ENCODE results near the gene CHD9NB. TPM values are rescaled to one million over a fixed set of nuclear protein-coding genes. Genes with fewer than 3 reads are reported as not detected.
"Not testable (repeated sequence)": the region's sequence is repeated elsewhere in the genome, so short reads cannot be mapped to it uniquely, and the experiment has no call there.

Gene CHD9NB
- total RNA-seq, 2 experiments from 2014 or later, result 0.28 to 0.33 TPM

- no peaks in the 10 kb centered on the region for H3K9me3 Mint-ChIP-seq
- peak overlapping the region; percentile 36 for H3K27ac Mint-ChIP-seq
- H3K27me3 Mint-ChIP-seq, result no peaks in the 10 kb centered on the region
- ChIA-PET CTCF (no interaction called here), POLR2A (no interaction called here)
- H3K4me3 Mint-ChIP-seq, result peak overlapping the region; percentile 37
- peaks cover 2% of the 10 kb centered on the region for H3K36me3 Mint-ChIP-seq (ENCODE audit: low read depth)
- DNase-seq, result peak; percentile 18
- H3K4me1 Mint-ChIP-seq, result peaks cover 56% of the 10 kb centered on the region
Measured at GRCh38 chr16:53061701-53062159, 9.0 kb upstream of the CHD9NB start.

DNA sequence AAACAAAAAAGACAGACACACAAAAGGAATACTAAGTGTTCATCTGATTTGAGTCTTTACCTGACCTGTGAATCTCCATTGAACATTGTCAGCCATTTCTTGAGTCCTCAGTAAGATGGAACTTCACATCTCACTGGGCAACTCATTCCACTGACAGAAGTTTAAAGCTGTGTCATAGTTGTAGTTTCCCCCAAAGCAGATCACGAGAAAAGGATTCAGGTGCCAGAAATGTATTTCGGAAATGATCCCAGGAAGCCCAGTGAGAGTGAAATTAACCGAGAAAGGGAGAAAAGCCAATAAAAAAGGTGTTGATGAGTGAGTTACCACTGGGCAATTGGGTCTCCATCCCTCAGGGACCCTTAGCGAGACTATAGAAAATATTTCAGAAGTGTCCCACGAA lies 8.6 kb upstream of the CHD9NB start:
- DNase-seq, result no peak
- Mint-ChIP-seq H3K4me1 (peaks cover 58% of the 10 kb centered on the region), H3K9me3 (no peaks in the 10 kb centered on the region), H3K27me3 (no peaks in the 10 kb centered on the region), H3K36me3 (ENCODE audit: low read depth) (peaks cover 2% of the 10 kb centered on the region), H3K27ac (peak overlapping the region; percentile 36), H3K4me3 (no peak overlapping the region)
- POLR2A ChIA-PET, result no interaction called here
- CTCF ChIA-PET, result interaction anchor here (0.6 kb wide), 1 partner anchor 35 kb away, joined by 3 read pairs; no protein-coding TSS in a partner anchor

GRCh38 chr16:53059672-53060071 lies 7.0 kb upstream of the CHD9NB start:
- H3K36me3 Mint-ChIP-seq (ENCODE audit: low read depth), result peaks cover 2% of the 10 kb centered on the region
- peaks cover 52% of the 10 kb centered on the region for H3K4me1 Mint-ChIP-seq
- no peaks in the 10 kb centered on the region for H3K9me3 Mint-ChIP-seq
- POLR2A ChIA-PET, result no interaction called here
- no peaks in the 10 kb centered on the region for H3K27me3 Mint-ChIP-seq
- CTCF ChIA-PET, result interaction anchor here (1.3 to 7.6 kb wide), 2 partner anchors 10 to 100 kb away, joined by 3 to 67 read pairs; no protein-coding TSS in a partner anchor
- H3K4me3 Mint-ChIP-seq, result no peak overlapping the region
- H3K27ac Mint-ChIP-seq, result no peak overlapping the region
- no peak for DNase-seq

- Mint-ChIP-seq H3K4me3 (no peak overlapping the region), H3K36me3 (ENCODE audit: low read depth) (peaks cover 2% of the 10 kb centered on the region), H3K4me1 (peaks cover 52% of the 10 kb centered on the region), H3K27ac (no peak overlapping the region), H3K9me3 (no peaks in the 10 kb centered on the region), H3K27me3 (no peaks in the 10 kb centered on the region)
- ChIA-PET CTCF (interaction anchor here (1.3 to 7.6 kb wide), 3 partner anchors 11 to 148 kb away, joined by 3 to 67 read pairs (median 3); no protein-coding TSS in a partner anchor), POLR2A (no interaction called here)
- no peak for DNase-seq
Measured at GRCh38 chr16:53058882-53059281, 6.2 kb upstream of the CHD9NB start.

DNA sequence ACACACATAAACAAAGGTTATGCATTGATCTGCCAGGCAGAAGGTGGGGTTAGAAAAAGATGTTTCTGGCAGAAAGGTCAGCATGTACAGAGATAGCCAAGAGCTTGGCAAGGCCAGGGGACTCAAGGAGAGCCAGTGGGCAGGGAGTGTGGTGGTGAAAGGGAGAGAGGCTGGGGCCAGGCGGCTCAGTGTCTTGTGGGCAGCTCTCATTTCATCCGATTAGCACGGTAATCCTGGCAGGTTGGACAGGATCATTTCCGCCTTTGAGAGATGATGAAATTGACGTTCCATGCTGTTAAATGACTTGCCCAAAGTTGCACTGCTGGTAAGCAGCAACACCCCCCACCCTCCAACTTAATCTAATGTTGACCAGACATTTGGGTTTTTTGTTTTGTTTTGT lies 5.7 kb upstream of the CHD9NB start:
- H3K4me3 Mint-ChIP-seq, result no peak overlapping the region
- POLR2A ChIA-PET, result no interaction called here
- H3K27me3 Mint-ChIP-seq, result no peaks in the 10 kb centered on the region
- CTCF ChIA-PET, result interaction anchor here (0.9 to 7.6 kb wide), 3 partner anchors 71 to 149 kb away, joined by 3 to 67 read pairs (median 3); no protein-coding TSS in a partner anchor
- no peak overlapping the region for H3K27ac Mint-ChIP-seq
- peaks cover 55% of the 10 kb centered on the region for H3K4me1 Mint-ChIP-seq
- H3K9me3 Mint-ChIP-seq, result no peaks in the 10 kb centered on the region
- no peak for DNase-seq
- peaks cover 2% of the 10 kb centered on the region for H3K36me3 Mint-ChIP-seq (ENCODE audit: low read depth)

- H3K36me3 Mint-ChIP-seq (ENCODE audit: low read depth), result peaks cover 2% of the 10 kb centered on the region
- H3K27me3 Mint-ChIP-seq, result no peaks in the 10 kb centered on the region
- H3K4me1 Mint-ChIP-seq, result peaks cover 61% of the 10 kb centered on the region
- H3K4me3 Mint-ChIP-seq, result no peak overlapping the region
- ChIA-PET CTCF (interaction anchor here (0.9 to 7.6 kb wide), 3 partner anchors 72 to 149 kb away, joined by 3 to 67 read pairs (median 3); no protein-coding TSS in a partner anchor), POLR2A (no interaction called here)
- no peak overlapping the region for H3K27ac Mint-ChIP-seq
- no peaks in the 10 kb centered on the region for H3K9me3 Mint-ChIP-seq
- no peak for DNase-seq
Measured at GRCh38 chr16:53057658-53058057, 5.0 kb upstream of the CHD9NB start.

DNA sequence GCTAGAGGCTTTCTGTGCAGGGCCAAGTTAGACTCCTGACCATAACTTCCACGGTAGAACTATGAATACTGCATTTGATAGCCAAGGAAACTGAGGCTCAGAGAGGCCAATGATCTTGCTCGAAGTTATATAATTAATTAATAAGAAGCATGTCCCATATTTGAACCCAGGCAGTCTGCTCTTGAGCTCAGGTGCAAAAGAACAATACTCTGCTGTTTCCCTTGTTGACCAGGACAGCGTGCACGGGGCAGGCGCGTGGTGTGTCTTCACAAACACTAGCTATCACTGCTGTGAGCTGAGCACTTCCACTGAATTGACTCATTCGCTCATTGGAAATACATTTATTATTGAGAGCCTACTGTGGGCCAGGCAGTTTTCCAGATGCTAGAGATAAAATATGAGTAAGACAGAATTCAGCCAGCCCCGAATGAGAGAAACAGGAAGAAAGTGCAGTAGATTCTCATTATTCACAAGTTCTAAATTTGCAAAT lies 3.7 kb upstream of the CHD9NB start:
- Mint-ChIP-seq H3K4me1 (peaks cover 60% of the 10 kb centered on the region), H3K27ac (no peak overlapping the region), H3K4me3 (no peak overlapping the region), H3K36me3 (ENCODE audit: low read depth) (peaks cover 2% of the 10 kb centered on the region), H3K9me3 (no peaks in the 10 kb centered on the region), H3K27me3 (no peaks in the 10 kb centered on the region)
- DNase-seq, result no peak
- ChIA-PET POLR2A (interaction anchor here (1.5 to 2.3 kb wide), 3 partner anchors 9 to 73 kb away, joined by 6 to 15 read pairs (median 7); no protein-coding TSS in a partner anchor), CTCF (interaction anchor here (0.6 to 7.6 kb wide), 10 partner anchors 13 to 448 kb away, joined by 3 to 67 read pairs (median 6); no protein-coding TSS in a partner anchor)

- ChIA-PET POLR2A (interaction anchor here (0.6 to 2.3 kb wide), 9 partner anchors 10 to 697 kb away, joined by 3 to 15 read pairs (median 5); partner anchors contain the start of genes AKTIP and RBL2), CTCF (interaction anchor here (0.6 to 7.6 kb wide), 33 partner anchors 8 to 489 kb away, joined by 3 to 67 read pairs (median 5); partner anchors contain the start of gene AKTIP)
- peak overlapping the region; percentile 58 for H3K27ac Mint-ChIP-seq
- H3K4me3 Mint-ChIP-seq, result peak overlapping the region; percentile 77
- H3K27me3 Mint-ChIP-seq, result no peaks in the 10 kb centered on the region
- H3K4me1 Mint-ChIP-seq, result peaks cover 54% of the 10 kb centered on the region
- H3K36me3 Mint-ChIP-seq (ENCODE audit: low read depth), result peaks cover 2% of the 10 kb centered on the region
- no peaks in the 10 kb centered on the region for H3K9me3 Mint-ChIP-seq
- DNase-seq, result peak; percentile 19
Measured at GRCh38 chr16:53055541-53056391, 3.1 kb upstream of the CHD9NB start.

- ChIA-PET CTCF (interaction anchor here (0.6 to 7.6 kb wide), 46 partner anchors 9 to 908 kb away, joined by 3 to 67 read pairs (median 4); partner anchors contain the start of gene AKTIP), POLR2A (interaction anchor here (0.6 to 2.3 kb wide), 9 partner anchors 11 to 698 kb away, joined by 3 to 15 read pairs (median 5); partner anchors contain the start of genes AKTIP and RBL2)
- Mint-ChIP-seq H3K9me3 (no peaks in the 10 kb centered on the region), H3K27me3 (no peaks in the 10 kb centered on the region), H3K27ac (peak within 1 kb of the TSS; percentile 71), H3K4me3 (peak within 1 kb of the TSS; percentile 77), H3K36me3 (ENCODE audit: low read depth) (peaks cover 2% of the 10 kb centered on the region), H3K4me1 (peaks cover 52% of the 10 kb centered on the region)
- peak; percentile 79 for DNase-seq
Measured at GRCh38 chr16:53054670-53055485, 2.2 kb upstream of the CHD9NB start, which contains the start of gene CHD9. CHD9 (plus strand) TSS chr16:53054991; CDS start chr16:53156090, 101,099 bp downstream.

DNA sequence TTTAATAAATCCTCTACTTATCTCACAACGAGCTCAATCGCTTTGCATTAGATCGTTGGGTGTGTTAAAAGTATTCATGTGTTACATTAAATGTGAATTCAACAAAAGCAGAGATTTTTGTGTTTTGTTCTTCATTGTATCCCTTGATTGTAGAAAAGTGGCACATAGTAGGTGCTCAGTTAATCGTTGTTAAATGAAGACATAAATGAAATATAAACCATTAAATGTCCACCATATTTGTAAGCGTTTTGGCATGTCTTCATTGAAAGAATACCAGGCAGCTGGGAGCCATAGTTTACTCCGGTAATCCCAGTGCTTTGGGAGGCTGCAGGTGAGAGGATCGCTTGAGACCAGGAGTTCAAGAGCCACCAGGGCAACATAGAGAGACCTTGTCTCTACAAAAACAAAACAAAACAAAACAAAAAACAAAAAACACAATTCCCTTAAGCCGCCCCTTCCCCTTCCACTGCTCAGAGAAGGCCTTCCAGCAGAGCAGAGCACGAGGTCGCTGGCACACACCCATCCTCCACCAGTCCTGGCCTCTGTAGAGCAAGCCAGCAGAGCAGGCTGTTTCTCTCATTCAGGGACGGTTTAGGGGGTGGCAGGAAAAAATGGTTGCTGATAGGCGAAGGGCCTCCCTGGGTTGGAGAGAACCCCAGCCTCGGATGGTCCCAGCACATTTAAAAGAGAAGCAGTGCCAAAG lies 1.4 kb upstream of the CHD9NB start:
- ChIA-PET CTCF (interaction anchor here (0.6 to 7.6 kb wide), 25 partner anchors 10 to 909 kb away, joined by 3 to 67 read pairs (median 5); no protein-coding TSS in a partner anchor), POLR2A (interaction anchor here (1.2 to 2.3 kb wide), 5 partner anchors 45 to 449 kb away, joined by 4 to 15 read pairs (median 5); partner anchors contain the start of gene AKTIP)
- H3K4me1 Mint-ChIP-seq, result peaks cover 51% of the 10 kb centered on the region
- H3K36me3 Mint-ChIP-seq (ENCODE audit: low read depth), result peaks cover 2% of the 10 kb centered on the region
- H3K9me3 Mint-ChIP-seq, result no peaks in the 10 kb centered on the region
- peak overlapping the region; percentile 77 for H3K4me3 Mint-ChIP-seq
- H3K27me3 Mint-ChIP-seq, result no peaks in the 10 kb centered on the region
- H3K27ac Mint-ChIP-seq, result peak overlapping the region; percentile 71
- peak; percentile 21 for DNase-seq

DNA sequence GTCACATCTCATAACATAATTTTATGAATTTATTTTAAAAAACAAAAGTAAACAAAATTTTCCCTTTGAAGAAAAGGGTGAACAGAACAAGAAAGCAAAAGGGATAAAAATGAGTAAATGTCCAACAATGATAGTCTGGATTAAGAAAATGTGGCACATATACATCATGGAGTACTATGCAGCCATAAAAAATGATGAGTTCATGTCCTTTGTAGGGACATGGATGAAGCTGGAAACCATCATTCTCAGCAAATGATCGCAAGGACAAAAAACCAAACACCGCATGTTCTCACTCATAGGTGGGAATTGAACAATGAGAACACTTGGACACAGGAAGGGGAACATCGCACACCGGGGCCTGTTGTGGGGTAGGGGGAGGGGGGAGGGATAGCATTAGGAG lies 1.4 kb downstream of the CHD9NB start:
- CTCF ChIA-PET, result interaction anchor here (0.6 kb wide), 1 partner anchor 849 kb away, joined by 4 read pairs; no protein-coding TSS in a partner anchor
- POLR2A ChIA-PET; DNase-seq; H3K4me3 Mint-ChIP-seq; H3K27ac Mint-ChIP-seq; H3K36me3 Mint-ChIP-seq (ENCODE audit: low read depth); H3K27me3 Mint-ChIP-seq; H3K9me3 Mint-ChIP-seq: not testable (repeated sequence)
- H3K4me1 Mint-ChIP-seq, result peaks cover 30% of the 10 kb centered on the region
